Activated T-cell treated with anti-CD3 and anti-CD28 coated beads for 24 hours (primary cell): ENCODE data around the gene FAM83B.
"Not testable (repeated sequence)": the region's sequence is repeated elsewhere in the genome, so short reads cannot be mapped to it uniquely, and the experiment has no call there.

ENCODE experiments used
- DNase-seq: peaks from one replicate; pipeline ENCODE4 v3.0.0-alpha.2; 2020; ENCODE audit warnings: low read depth

The FAM83B gene

GRCh38 chr6:54898767-54899166, 52.2 kb downstream of the FAM83B start:
- no peak for DNase-seq

- no peak for DNase-seq
Observed at GRCh38 chr6:54899442-54899841, 52.9 kb downstream of the FAM83B start.

GRCh38 chr6:54899986-54900385, 53.4 kb downstream of the FAM83B start:
- DNase-seq = no peak

- no peak for DNase-seq
Observed at GRCh38 chr6:54900666-54901065, 54.1 kb downstream of the FAM83B start.

GRCh38 chr6:54903884-54904283, 57.3 kb downstream of the FAM83B start:
- DNase-seq = no peak

GRCh38 chr6:54907355-54907754, 60.8 kb downstream of the FAM83B start:
- DNase-seq = no peak

GRCh38 chr6:54909184-54909583, 62.6 kb downstream of the FAM83B start:
- DNase-seq = no peak

GRCh38 chr6:54910431-54910884, 63.9 kb downstream of the FAM83B start:
- DNase-seq = no peak

GRCh38 chr6:54910921-54911320, 64.3 kb downstream of the FAM83B start:
- DNase-seq = no peak

- no peak for DNase-seq
Observed at GRCh38 chr6:54913211-54913610, 66.6 kb downstream of the FAM83B start.

GRCh38 chr6:54916858-54917257, 70.3 kb downstream of the FAM83B start:
- DNase-seq = no peak

GRCh38 chr6:54920628-54921027, 74.1 kb downstream of the FAM83B start:
- DNase-seq = no peak

GRCh38 chr6:54921891-54922290, 75.3 kb downstream of the FAM83B start:
- no peak for DNase-seq

GRCh38 chr6:54929245-54929909, 82.8 kb downstream of the FAM83B start:
- no peak for DNase-seq

- no peak for DNase-seq
Observed at GRCh38 chr6:54932622-54933021, 86.1 kb downstream of the FAM83B start.

- no peak for DNase-seq
Observed at GRCh38 chr6:54935739-54936138, 89.2 kb downstream of the FAM83B start.

GRCh38 chr6:54937371-54937770, 90.8 kb downstream of the FAM83B start:
- DNase-seq = no peak

GRCh38 chr6:54957698-54958097, 111.1 kb downstream of the FAM83B start:
- DNase-seq = no peak

GRCh38 chr6:54958446-54958845, 111.9 kb downstream of the FAM83B start:
- no peak for DNase-seq

- DNase-seq = no peak
Observed at GRCh38 chr6:54959820-54960219, 113.2 kb downstream of the FAM83B start.

- not testable (repeated sequence) for DNase-seq
Observed at GRCh38 chr6:54961372-54961771, 114.8 kb downstream of the FAM83B start.

GRCh38 chr6:54970337-54970736, 123.8 kb downstream of the FAM83B start:
- DNase-seq = no peak

- DNase-seq = no peak
Observed at GRCh38 chr6:54971825-54972224, 125.3 kb downstream of the FAM83B start.

GRCh38 chr6:54979161-54979560, 132.6 kb downstream of the FAM83B start:
- not testable (repeated sequence) for DNase-seq
